Measurements from ENCODE around the gene VWA8.
A peak's percentile ranks its signal among the peaks of the same experiment; 100 is the strongest.

VWA8 gene

GRCh38 chr13:41960637-41961465 is at the start of gene VWA8:
VWA8 (minus strand) TSS chr13:41961109; CDS start chr13:41961015, 94 bp downstream.
- DNase-seq, result peak; percentile 87

GRCh38 chr13:42009057-42009456 is 48.1 kb upstream of the VWA8 start:
- no peak for DNase-seq

GRCh38 chr13:42007844-42008243 is 46.9 kb upstream of the VWA8 start:
- DNase-seq, result no peak

GRCh38 chr13:42002066-42002465 is 41.2 kb upstream of the VWA8 start:
- no peak for DNase-seq

GRCh38 chr13:42001580-42001979 is 40.7 kb upstream of the VWA8 start:
- DNase-seq, result no peak

- DNase-seq, result no peak
These were observed 39.9 kb upstream of the VWA8 start for GRCh38 chr13:42000846-42001245.

- DNase-seq, result no peak
These were observed 36.5 kb upstream of the VWA8 start for GRCh38 chr13:41997396-41997795.

GRCh38 chr13:41995946-41996345 is 35.0 kb upstream of the VWA8 start:
- DNase-seq, result no peak

- DNase-seq, result no peak
These were observed 34.4 kb upstream of the VWA8 start for GRCh38 chr13:41995336-41995735.

- DNase-seq, result no peak
These were observed 33.8 kb upstream of the VWA8 start for GRCh38 chr13:41994696-41995095.

GRCh38 chr13:41991936-41992335 is 31.0 kb upstream of the VWA8 start:
- DNase-seq, result no peak

GRCh38 chr13:41988244-41988643 is 27.3 kb upstream of the VWA8 start:
- DNase-seq, result no peak

- DNase-seq, result no peak
These were observed 25.0 kb upstream of the VWA8 start for GRCh38 chr13:41985788-41986508.

- no peak for DNase-seq
These were observed 21.2 kb upstream of the VWA8 start for GRCh38 chr13:41981951-41982715.

- no peak for DNase-seq
These were observed 17.1 kb upstream of the VWA8 start for GRCh38 chr13:41978007-41978406.

- DNase-seq, result no peak
These were observed 15.6 kb upstream of the VWA8 start for GRCh38 chr13:41976476-41976875.

- no peak for DNase-seq
These were observed 13.5 kb upstream of the VWA8 start for GRCh38 chr13:41974262-41974900.

- no peak for DNase-seq
These were observed 12.4 kb upstream of the VWA8 start for GRCh38 chr13:41973247-41973741.

- DNase-seq, result no peak
These were observed 10.9 kb upstream of the VWA8 start for GRCh38 chr13:41971848-41972247.

GRCh38 chr13:41970918-41971317 is 10.0 kb upstream of the VWA8 start:
- DNase-seq, result no peak

GRCh38 chr13:41970022-41970421 is 9.1 kb upstream of the VWA8 start:
- DNase-seq, result no peak

GRCh38 chr13:41969072-41969471 is 8.2 kb upstream of the VWA8 start:
- no peak for DNase-seq

- no peak for DNase-seq
These were observed 5.8 kb upstream of the VWA8 start for GRCh38 chr13:41966671-41967070.

All from stimulated activated CD4-positive, alpha-beta T cell treated with anti-CD3 and anti-CD28 coated beads, Interleukin-4, amount 100 ng/mL, for 1 hour (primary cell).